Heart left ventricle (tissue), 16 donors: ENCODE results near the gene SLC30A3. TPM values are rescaled to one million over a fixed set of nuclear protein-coding genes. Genes with fewer than 3 reads are reported as not detected.
"Not testable (repeated sequence)": the region's sequence is repeated elsewhere in the genome, so short reads cannot be mapped to it uniquely, and the experiment has no call there.

ENCODE experiments used
- ATAC-seq, 4 donors: fragments of 200-7000 bp; cut with Tn5 transposase; one replicate each; pipeline ENCODE4 v1.9.1; 2020 to 2022; ENCODE audit warnings: moderate library complexity in 4 of 4, mild to moderate bottlenecking in 3 of 4, moderate number of reproducible peaks in 1 of 4
- DNase-seq, 5 donors: peaks; one replicate each; pipeline ENCODE4 v3.0.0-alpha.2; 2020
- H3K27ac ChIP-seq, 12 donors: fragments of 200-600 bp; sonication (generic) in 4 of 12; one replicate each; pipeline versions ENCODE4 v1.5.0 to v1.8.0; 2016 to 2022; ENCODE audit warnings: mild to moderate bottlenecking in 2 of 12
- H3K27me3 ChIP-seq, 9 donors: fragments of 200-600 bp; sonication (generic) in 2 of 9; one replicate each; pipeline versions ENCODE4 v1.5.1 to v1.8.0; 2016 to 2022; ENCODE audit warnings: mild to moderate bottlenecking in 3 of 9
- H3K36me3 ChIP-seq, 9 donors: fragments of 200-600 bp; sonication (generic) in 2 of 9; one replicate each; pipeline versions ENCODE4 v1.5.0 to v1.8.0; 2018 to 2022; ENCODE audit warnings: mild to moderate bottlenecking in 2 of 9
- H3K4me1 ChIP-seq, 12 donors: fragments of 200-600 bp; sonication (generic) in 4 of 12; one replicate each; pipeline versions ENCODE4 v1.5.0 to v1.8.0; 2016 to 2022; ENCODE audit warnings: mild to moderate bottlenecking in 3 of 12
- H3K4me3 ChIP-seq, 12 donors: fragments of 200-600 bp; sonication (generic) in 4 of 12; one replicate each; pipeline versions ENCODE4 v1.5.0 to v1.8.0; 2017 to 2022; ENCODE audit warnings: mild to moderate bottlenecking in 9 of 12, moderate library complexity in 4 of 12
- H3K9me3 ChIP-seq, 12 donors: fragments of 200-600 bp; sonication (generic) in 4 of 12; one replicate each; pipeline versions ENCODE4 v1.5.0 to v1.8.0; 2016 to 2022; ENCODE audit warnings: mild to moderate bottlenecking in 1 of 12
- CTCF ChIP-seq, 12 donors: fragments of 200-600 bp; sonication (generic) in 4 of 12; IDR thresholded peaks; one replicate each; pipeline versions ENCODE4 v1.5.0 to v1.8.0; 2018 to 2022; ENCODE audit warnings: antibody characterized with exemption in 12 of 12, mild to moderate bottlenecking in 5 of 12
- POLR2A ChIP-seq, 2 donors: fragments of 450-650 bp; IDR thresholded peaks; one replicate each; pipeline ENCODE4 v1.6.1; 2017; ENCODE audit warnings: antibody characterized with exemption in 2 of 2, mild to moderate bottlenecking in 2 of 2, moderate library complexity in 2 of 2
- WGBS, 4 donors: extraction: QIAGEN DNeasy Blood & Tissue Kit in 2 of 4; methylation state at CpG; one replicate each; pipeline versions ENCODE4 v1.1.5 to v1.1.7; 2013 to 2018; 5-methylcytosine and 5-hydroxymethylcytosine counted together
- intact Hi-C, 10 donors: fragments of 100-400 bp; cut with DNase I; formaldehyde crosslinking; loops; one replicate each; pipeline versions ENCODE4 v1.11.1 to v1.14.2; 2022
- polyA plus RNA-seq, 2 donors: library from polyadenylated mRNA; stranded (reverse); fragments of 200-250 nt; gene quantifications; one replicate each; pipeline ENCODE4 v1.2.3, GENCODE V29; 2013
- total RNA-seq, 9 donors: library from RNA; depleted of rRNA in 2 of 9; stranded (reverse); fragments of >200 nt in 2 of 9; fragmentation: NEBNext Ultra II Directional in 3 of 9; extraction: Animal tissue kit (Norgen Biotek cat#: 25700) in 3 of 9; gene quantifications; one replicate each; pipeline versions ENCODE4 v1.1.0 to v1.2.4, GENCODE V29; 2016 to 2023
- donor health status: ischemic (EF 13 %, LVEDD 7.1; RV severe dilation, severe dysfunction).
- donor health status: healthy with polysubstance abuse.
- donor health status: DM: no; HTN: yes; CAD: no.
- donor health status: DM: no; HTN: no; CAD: no.
- donor health status: ischemic (EF 25% LVEDD 6.9; RV normal size, moderate dysfunction).
- donor health status: ischemic (EF 25% LVEDD 5.7; RV mildly dilated, moderate dysfunction).
- donor health status: healthy.
- donor health status: DM: yes; HTN: yes; CAD: no.
- donor health status: ischemic (EF 35%, LVEDD 5.7; RV mildly dilated, moderate dysfunction).
- donor health status: nonischemic (EF 11% LVEDD 7.7; RV severe dilation, severe dysfunction).
- donor health status: DM: yes; HTN: yes; CAD: no.
- donor health status: PGD.
- donor health status: ischemic (EF 29% LVEDD 5.4; RV normal size, mild dysfunction).
- donor health status: nonischemic (EF 23%, LVEDD 6.1; RV moderate dilation, normal function).

The SLC30A3 gene
- total and polyA plus RNA-seq, 11 donors = 5.0 to 18.1 (median 9.0) TPM

GRCh38 chr2:27271631-27272340 lies 8.9 kb upstream of the SLC30A3 start:
- peak; percentile 87 to 95 (median 93) for ATAC-seq
- TF ChIP-seq CTCF (IDR thresholded peaks at IDR 0.05) (no peak), POLR2A (IDR thresholded peaks at IDR 0.05) (peak in 1 of 2 donors; percentile 32)
- Histone ChIP-seq H3K27me3 (peaks cover 0 to 11% (median 0%) of the 10 kb centered on the region in 9 donors), H3K36me3 (no peaks in the 10 kb centered on the region), H3K9me3 (no peaks in the 10 kb centered on the region), H3K27ac (peak overlapping the region; percentile 62 to 91 (median 77)), H3K4me1 (peaks cover 0 to 38% (median 5%) of the 10 kb centered on the region in 12 donors), H3K4me3 (no peak overlapping the region)
- whole genome bisulfite sequencing, 4 donors = 20 to 30% (median 26%) methylated on average over 11 of the region's 11 CpGs
- peak in 3 of 5 donors; percentile 64 to 69 (median 66) for DNase-seq
- intact Hi-C loops = loop anchor here in 2 of 10 donors (10.0 kb wide), 2 partner anchors 307 to 317 kb away; no protein-coding TSS in a partner anchor

GRCh38 chr2:27270670-27271069 lies 7.8 kb upstream of the SLC30A3 start:
- no peak for TF ChIP-seq CTCF (IDR thresholded peaks at IDR 0.05)
- TF ChIP-seq POLR2A (IDR thresholded peaks at IDR 0.05) = no peak
- peaks cover 0 to 38% (median 5%) of the 10 kb centered on the region in 12 donors for H3K4me1 ChIP-seq
- DNase-seq (no peak), ATAC-seq (no peak)
- H3K27me3 ChIP-seq = peaks cover 0 to 19% (median 0%) of the 10 kb centered on the region in 9 donors
- H3K4me3 ChIP-seq = no peak overlapping the region
- no peaks in the 10 kb centered on the region for H3K9me3 ChIP-seq
- intact Hi-C loops = loop anchor here in 2 of 10 donors (10.0 kb wide), 2 partner anchors 306 to 316 kb away; no protein-coding TSS in a partner anchor
- H3K27ac ChIP-seq = peak overlapping the region in 9 of 12 donors; percentile 62 to 91 (median 76)
- WGBS, 4 donors = 50 to 70% (median 55%) methylated on average over 2 of the region's 2 CpGs
- H3K36me3 ChIP-seq = no peaks in the 10 kb centered on the region

- 70 to 86% (median 74%) methylated on average over 3 of the region's 3 CpGs for WGBS, 4 donors
- peaks cover 0 to 43% (median 7%) of the 10 kb centered on the region in 12 donors for H3K4me1 ChIP-seq
- peaks cover 0 to 25% (median 0%) of the 10 kb centered on the region in 9 donors for H3K27me3 ChIP-seq
- no peak overlapping the region for H3K4me3 ChIP-seq
- TF ChIP-seq POLR2A (IDR thresholded peaks at IDR 0.05) = no peak
- TF ChIP-seq CTCF (IDR thresholded peaks at IDR 0.05) = no peak
- intact Hi-C loops = loop anchor here in 2 of 10 donors (10.0 kb wide), 2 partner anchors 305 to 315 kb away; no protein-coding TSS in a partner anchor
- no peaks in the 10 kb centered on the region for H3K9me3 ChIP-seq
- H3K27ac ChIP-seq = peak overlapping the region in 2 of 12 donors; percentile 71 to 91
- ATAC-seq (no peak), DNase-seq (no peak)
- H3K36me3 ChIP-seq = no peaks in the 10 kb centered on the region
These were observed 7.3 kb upstream of the SLC30A3 start for GRCh38 chr2:27270131-27270530.

- whole genome bisulfite sequencing, 4 donors = 83 to 87% (median 85%) methylated on average over 13 of the region's 13 CpGs
- H3K4me3 ChIP-seq, DNase-seq, H3K9me3 ChIP-seq, H3K36me3 ChIP-seq, ATAC-seq, intact Hi-C loops, H3K27ac ChIP-seq: not testable (repeated sequence)
- H3K27me3 ChIP-seq = peaks cover 0 to 43% (median 15%) of the 10 kb centered on the region in 9 donors
- H3K4me1 ChIP-seq = peaks cover 0 to 53% (median 19%) of the 10 kb centered on the region in 12 donors
These were observed 5.4 kb upstream of the SLC30A3 start for GRCh38 chr2:27268296-27268695.
